NCI-H128 (cell line): Measurements from ENCODE around the gene RPGRIP1.
A peak's percentile ranks its signal among the peaks of the same experiment; 100 is the strongest.
"Not testable (repeated sequence)": the region's sequence is repeated elsewhere in the genome, so short reads cannot be mapped to it uniquely, and the experiment has no call there.

Experiments
- DNase-seq: peaks from one replicate; lab custom pipeline; 2025; ENCODE audit not compliant: unreplicated experiment; lab: John Stamatoyannopoulos, UW

RPGRIP1 gene

GRCh38 chr14:21258005-21258888, 21.6 kb upstream of the RPGRIP1 start:
- DNase-seq, result no peak

- DNase-seq, result no peak
Observed at GRCh38 chr14:21258889-21259787, 20.7 kb upstream of the RPGRIP1 start.

GRCh38 chr14:21261824-21262223, 18.1 kb upstream of the RPGRIP1 start:
- no peak for DNase-seq

DNA sequence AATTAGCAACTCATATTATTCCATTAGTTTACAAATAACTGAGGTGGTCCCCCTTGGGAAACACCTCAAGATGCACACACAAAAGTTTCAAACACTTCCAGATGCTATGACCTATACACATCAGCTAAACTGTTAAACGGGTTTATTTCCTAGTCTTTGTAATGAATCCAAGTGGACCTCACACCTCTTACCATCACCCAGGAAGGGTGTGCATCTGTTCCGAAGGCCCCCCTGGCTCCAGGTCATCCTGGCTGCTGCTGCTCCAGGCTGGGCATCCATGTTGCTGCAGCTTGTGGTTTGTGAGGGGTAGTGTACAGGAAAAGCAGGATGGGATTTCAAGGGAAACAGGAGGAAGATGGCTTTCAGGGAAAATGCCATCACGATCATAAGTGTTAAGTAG, 17.5 kb upstream of the RPGRIP1 start:
- DNase-seq, result no peak

- no peak for DNase-seq
Observed at GRCh38 chr14:21263284-21264024, 16.4 kb upstream of the RPGRIP1 start.

- no peak for DNase-seq
Observed at GRCh38 chr14:21264025-21264801, 15.7 kb upstream of the RPGRIP1 start.

DNA sequence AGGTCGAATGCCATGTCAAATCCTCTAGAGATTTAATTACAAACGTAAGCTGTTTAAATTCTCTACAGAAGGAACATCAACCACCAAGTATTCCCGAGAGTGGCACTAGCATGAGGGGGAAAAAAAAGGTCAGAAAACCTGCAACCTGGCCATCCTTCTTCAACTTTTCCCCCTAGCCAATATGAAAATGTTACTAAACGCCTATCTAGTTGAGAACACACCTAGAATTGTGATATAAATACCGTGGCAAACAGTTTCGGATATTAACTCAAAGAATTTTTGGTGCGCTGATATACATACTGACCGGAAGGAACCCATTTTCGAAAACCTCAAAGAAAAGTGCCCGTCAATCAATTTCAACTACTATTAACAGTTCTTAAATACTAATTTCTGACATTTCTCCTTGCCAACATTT, 12.4 kb upstream of the RPGRIP1 start:
- no peak for DNase-seq

- no peak for DNase-seq
Observed at GRCh38 chr14:21267886-21268616, 11.8 kb upstream of the RPGRIP1 start.

DNA sequence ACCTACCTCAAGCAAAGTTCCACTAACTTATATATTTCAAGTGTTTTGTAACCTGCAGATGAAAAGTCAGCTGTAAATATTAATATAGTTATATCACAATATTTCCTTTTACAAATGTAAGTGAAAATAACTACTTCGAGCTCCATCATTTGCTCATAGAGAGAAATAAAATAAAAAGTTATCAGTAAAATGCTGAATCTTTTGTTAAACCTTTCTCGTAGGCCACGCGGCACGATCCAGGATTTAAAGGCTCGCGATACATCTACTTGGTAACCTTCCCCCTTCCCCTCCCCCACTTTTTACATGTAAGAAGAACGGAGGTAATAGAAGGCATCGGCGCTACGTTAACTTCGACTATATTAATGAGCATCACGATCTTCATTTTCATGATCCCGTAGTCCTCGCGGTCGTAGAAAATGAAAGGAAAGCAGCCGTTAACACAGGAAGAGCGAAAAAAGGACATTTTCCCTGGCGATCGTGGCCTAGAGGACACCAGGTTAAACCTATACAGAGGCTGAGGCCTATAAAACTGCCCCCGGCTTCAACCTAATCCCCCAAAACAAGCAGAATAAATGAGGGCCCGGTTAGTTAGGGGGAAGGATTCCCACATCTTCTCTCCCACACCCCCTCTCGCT, 11.1 kb upstream of the RPGRIP1 start:
- DNase-seq, result no peak

DNA sequence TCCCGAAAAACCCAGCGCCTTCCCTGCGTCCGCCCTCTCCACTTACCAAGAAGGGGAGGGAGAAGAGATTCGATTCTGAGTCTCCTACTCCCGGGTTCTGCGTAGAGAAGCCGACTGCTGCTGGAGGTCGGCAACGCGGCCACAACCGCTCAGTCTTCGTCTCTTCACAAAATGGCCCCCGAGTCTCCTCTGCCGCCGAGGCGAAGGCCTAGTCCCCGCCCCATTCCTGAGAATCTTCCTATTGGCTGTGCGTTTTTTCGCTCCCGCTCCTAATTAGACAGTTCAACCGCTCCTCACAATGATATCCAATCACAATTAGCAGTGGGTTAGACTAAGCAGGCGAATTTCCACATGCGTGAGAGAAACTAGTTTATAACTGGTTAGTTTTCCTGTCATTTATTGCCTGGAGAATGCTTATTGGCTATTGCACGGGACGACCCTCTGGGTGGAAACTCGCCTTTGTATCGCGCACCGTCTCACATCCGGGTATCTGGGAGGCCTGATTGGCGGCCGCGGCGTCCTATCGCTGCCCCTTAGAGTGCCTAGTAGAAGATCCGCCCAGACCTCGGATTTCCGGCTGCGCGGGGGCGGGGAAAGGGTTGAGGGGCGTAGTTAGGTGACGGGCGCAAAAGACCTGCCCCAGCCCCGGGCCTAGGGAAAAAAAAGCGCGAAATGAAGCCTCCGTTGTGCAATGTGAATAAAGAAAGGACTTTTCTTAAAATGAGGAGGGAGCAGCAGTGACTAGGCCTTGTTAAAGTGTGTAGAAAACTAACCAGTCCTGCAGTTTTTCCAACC, 10.4 kb upstream of the RPGRIP1 start, which contains the start of gene HNRNPC:
Gene HNRNPC (minus strand): TSS at position 191 of the 795 bp plus-strand sequence. CDS start 35,249 bp downstream, outside the sequence.
- DNase-seq, result peak; percentile 100

- DNase-seq, result not testable (repeated sequence)
Observed at GRCh38 chr14:21272661-21273060, 7.2 kb upstream of the RPGRIP1 start.

DNA sequence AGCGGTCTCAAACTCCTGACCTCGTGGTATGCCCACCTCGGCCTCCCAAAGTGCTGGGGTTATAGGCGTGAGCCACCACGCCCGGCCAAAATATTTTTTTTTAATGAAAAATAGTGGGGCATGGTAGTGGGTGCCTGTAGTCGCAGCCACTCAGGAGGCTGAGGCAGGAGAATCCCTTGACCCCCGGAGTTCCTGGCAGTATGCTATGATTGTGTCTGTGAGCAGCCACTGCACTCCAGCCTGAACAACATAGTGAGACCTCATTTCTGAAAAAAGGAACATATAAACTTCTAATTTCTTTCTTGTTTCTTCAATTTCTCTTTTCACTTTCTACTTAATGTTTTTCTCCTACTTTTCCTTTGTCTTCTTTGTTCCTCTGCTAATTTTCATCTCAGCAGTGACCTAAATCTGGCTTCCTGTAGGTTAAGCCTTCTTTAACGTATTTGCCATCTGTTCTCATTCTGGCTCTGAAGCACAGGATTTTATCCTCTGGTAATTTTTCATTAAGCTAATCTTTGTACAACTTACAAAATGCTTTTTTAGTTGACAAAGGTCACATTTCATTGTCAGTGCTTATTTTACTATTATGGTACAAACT, 4.5 kb upstream of the RPGRIP1 start:
- DNase-seq, result no peak

DNA sequence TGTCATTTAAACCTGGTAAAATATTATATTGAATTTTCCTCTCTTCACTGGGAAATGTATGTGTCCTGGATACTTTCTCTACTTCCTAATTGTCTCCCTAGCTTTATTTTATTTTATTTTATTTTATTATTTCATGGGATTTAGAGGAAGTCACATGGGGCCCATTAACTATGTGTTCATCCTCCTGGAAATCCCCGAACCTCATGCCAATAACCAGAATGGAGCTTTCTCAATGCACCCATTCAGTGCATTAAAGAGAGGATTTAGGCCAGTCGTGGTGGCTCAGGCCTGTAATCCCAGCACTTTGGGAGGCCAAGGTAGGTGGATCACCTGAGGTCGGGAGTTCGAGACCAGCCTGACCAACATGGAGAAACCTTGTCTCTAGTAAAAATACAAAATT, 1.3 kb upstream of the RPGRIP1 start:
- DNase-seq, result no peak

GRCh38 chr14:21281917-21282316, 2.0 kb downstream of the RPGRIP1 start:
- not testable (repeated sequence) for DNase-seq

- not testable (repeated sequence) for DNase-seq
Observed at GRCh38 chr14:21286516-21286915, 6.6 kb downstream of the RPGRIP1 start.

DNA sequence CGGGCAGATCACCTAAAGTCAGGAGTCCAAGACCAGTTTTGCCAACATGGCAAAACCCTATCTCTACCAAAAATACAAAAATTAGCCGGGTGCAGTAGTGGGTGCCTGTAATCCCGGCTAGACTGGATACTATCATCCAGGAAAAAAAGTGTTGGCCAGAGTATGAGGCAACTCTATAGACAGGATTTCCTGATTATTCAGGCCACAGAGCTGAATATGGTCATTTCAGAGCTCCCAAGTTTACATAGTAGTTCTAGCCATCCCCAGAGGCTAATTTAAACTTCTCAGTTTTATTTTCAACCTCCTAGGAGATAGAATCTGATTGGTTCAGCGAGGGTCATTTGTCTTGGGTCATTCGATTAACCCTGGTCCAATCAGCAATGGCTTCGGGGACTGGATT, 7.3 kb downstream of the RPGRIP1 start:
- no peak for DNase-seq

- not testable (repeated sequence) for DNase-seq
Observed at GRCh38 chr14:21294026-21294425, 14.1 kb downstream of the RPGRIP1 start.

GRCh38 chr14:21298358-21298757, 18.5 kb downstream of the RPGRIP1 start:
- DNase-seq, result no peak
